ENCODE measurements around the gene EYS.

The EYS gene

DNA sequence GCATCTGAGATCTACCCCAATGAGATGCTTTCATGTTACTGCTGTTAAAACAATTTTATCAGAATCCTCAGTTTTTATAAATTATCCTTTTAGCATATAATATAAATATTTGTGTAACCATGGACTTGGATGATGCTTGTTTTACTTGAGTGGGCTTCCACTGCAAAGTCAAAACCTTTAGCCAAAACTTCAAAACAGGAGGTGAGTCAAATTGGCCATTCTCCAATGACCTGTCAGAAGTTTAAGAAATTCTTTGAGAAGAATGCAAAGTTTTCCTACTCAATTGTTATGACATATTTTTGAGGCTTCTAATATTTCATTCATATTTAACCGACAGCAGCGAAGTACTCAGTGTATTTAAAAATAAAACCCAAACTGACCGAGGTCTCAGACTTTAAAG lies 507.9 kb downstream of the EYS start:
- Histone ChIP-seq H3K9me3 (ENCODE audit: control insufficient read depth in 1 of 2, low read length in 2 of 2) (peaks cover 10 to 19% of the 10 kb centered on the region in 2 donors), H3K9ac (ENCODE audit: low read depth in 1 of 2, low read length in 2 of 2) (no peak overlapping the region), H3K4me3 (ENCODE audit: low read depth in 1 of 2, low read length in 2 of 2) (no peak overlapping the region), H3K36me3 (ENCODE audit: control insufficient read depth in 1 of 2, insufficient read depth in 2 of 2, low read length in 2 of 2) (no peaks in the 10 kb centered on the region), H3K4me1 (ENCODE audit: control insufficient read depth in 1 of 2, insufficient read depth in 2 of 2, low read length in 2 of 2) (no peaks in the 10 kb centered on the region), H3K27me3 (ENCODE audit: control insufficient read depth in 1 of 2, insufficient read depth in 2 of 2, low read length in 2 of 2) (no peaks in the 10 kb centered on the region), H3K27ac (ENCODE audit: low read depth, low read length) (no peak overlapping the region)

DNA sequence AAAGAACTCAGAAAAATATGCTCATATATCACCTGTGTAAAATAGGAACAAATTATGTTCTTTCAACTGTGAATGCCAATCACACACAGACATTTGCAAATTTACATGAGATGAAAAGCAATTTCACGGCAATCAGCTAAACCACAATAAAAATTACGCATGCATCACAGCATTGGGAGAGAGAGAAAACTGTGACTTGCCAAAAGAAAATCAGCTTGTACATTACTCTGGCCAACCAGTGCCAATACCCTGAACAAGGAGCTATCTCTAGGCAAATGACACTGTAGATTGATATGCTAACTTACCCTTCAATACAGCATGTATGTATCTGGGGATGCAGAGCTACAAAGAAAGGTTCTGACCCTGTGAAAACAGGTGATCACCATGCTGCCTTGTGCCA lies 515.6 kb downstream of the EYS start:
- no peak overlapping the region for H3K9ac ChIP-seq (ENCODE audit: low read depth in 1 of 2, low read length in 2 of 2)
- no peaks in the 10 kb centered on the region for H3K27me3 ChIP-seq (ENCODE audit: control insufficient read depth in 1 of 2, insufficient read depth in 2 of 2, low read length in 2 of 2)
- peaks cover 3 to 5% of the 10 kb centered on the region in 2 donors for H3K9me3 ChIP-seq (ENCODE audit: control insufficient read depth in 1 of 2, low read length in 2 of 2)
- no peak overlapping the region for H3K27ac ChIP-seq (ENCODE audit: low read depth, low read length)
- no peaks in the 10 kb centered on the region for H3K36me3 ChIP-seq (ENCODE audit: control insufficient read depth in 1 of 2, insufficient read depth in 2 of 2, low read length in 2 of 2)
- H3K4me3 ChIP-seq (ENCODE audit: low read depth in 1 of 2, low read length in 2 of 2) = no peak overlapping the region
- H3K4me1 ChIP-seq (ENCODE audit: control insufficient read depth in 1 of 2, insufficient read depth in 2 of 2, low read length in 2 of 2) = no peaks in the 10 kb centered on the region

DNA sequence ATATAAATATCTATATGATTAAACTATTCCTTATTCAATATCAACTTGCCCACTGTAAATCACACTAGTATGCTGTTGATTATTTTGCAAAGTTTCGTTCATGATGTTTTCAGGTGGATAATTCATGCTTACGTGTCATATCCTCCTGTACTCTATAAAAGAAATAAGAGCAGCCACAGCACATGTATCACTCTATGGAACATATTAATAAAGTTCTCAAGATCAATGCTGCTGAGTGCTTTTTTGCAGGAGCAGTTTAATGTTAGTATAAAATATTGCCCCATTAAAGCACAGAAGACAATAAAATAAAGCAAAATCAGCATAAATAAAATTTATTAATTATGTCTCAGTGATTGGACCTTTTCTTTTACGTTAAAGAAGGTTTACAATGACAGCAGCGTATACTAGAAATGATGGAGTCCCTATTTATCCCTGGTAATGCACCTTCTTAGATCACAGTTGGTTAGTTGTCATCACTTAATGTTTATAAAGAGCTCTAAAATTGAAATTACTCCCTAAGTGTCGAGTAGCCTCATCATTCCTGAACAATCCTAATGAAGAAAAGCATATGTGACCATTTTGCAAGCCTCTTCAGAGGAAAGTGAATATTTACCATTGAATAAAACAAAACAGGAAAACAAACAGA lies 517.7 kb downstream of the EYS start:
- Histone ChIP-seq H3K36me3 (ENCODE audit: control insufficient read depth in 1 of 2, insufficient read depth in 2 of 2, low read length in 2 of 2) (no peaks in the 10 kb centered on the region), H3K9ac (ENCODE audit: low read depth in 1 of 2, low read length in 2 of 2) (no peak overlapping the region), H3K4me3 (ENCODE audit: low read depth in 1 of 2, low read length in 2 of 2) (no peak overlapping the region), H3K27ac (ENCODE audit: low read depth, low read length) (no peak overlapping the region), H3K27me3 (ENCODE audit: control insufficient read depth in 1 of 2, insufficient read depth in 2 of 2, low read length in 2 of 2) (no peaks in the 10 kb centered on the region), H3K9me3 (ENCODE audit: control insufficient read depth in 1 of 2, low read length in 2 of 2) (peaks cover 0 to 3% of the 10 kb centered on the region in 2 donors), H3K4me1 (ENCODE audit: control insufficient read depth in 1 of 2, insufficient read depth in 2 of 2, low read length in 2 of 2) (no peaks in the 10 kb centered on the region)

DNA sequence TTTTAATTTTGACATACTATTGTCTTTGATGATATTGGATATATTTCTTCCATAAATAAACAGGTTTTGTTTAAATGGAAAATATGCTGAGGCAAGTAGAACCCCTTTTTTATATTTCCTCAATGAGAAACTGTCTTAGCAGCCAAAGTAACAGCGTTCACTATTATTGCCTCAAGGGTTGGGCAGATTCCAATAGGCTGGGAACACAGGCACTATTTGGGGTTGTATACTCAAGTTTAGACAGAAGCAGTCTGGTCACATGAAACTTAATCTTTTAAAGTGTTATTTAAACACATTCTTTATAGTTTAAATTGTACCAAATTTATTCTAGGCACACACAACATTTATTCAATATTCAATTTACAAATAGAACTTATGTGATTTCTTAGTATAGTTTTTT lies 520.2 kb downstream of the EYS start:
- no peak overlapping the region for H3K4me3 ChIP-seq (ENCODE audit: low read depth in 1 of 2, low read length in 2 of 2)
- H3K9ac ChIP-seq (ENCODE audit: low read depth in 1 of 2, low read length in 2 of 2) = no peak overlapping the region
- no peaks in the 10 kb centered on the region for H3K27me3 ChIP-seq (ENCODE audit: control insufficient read depth in 1 of 2, insufficient read depth in 2 of 2, low read length in 2 of 2)
- H3K27ac ChIP-seq (ENCODE audit: low read depth, low read length) = no peak overlapping the region
- no peaks in the 10 kb centered on the region for H3K36me3 ChIP-seq (ENCODE audit: control insufficient read depth in 1 of 2, insufficient read depth in 2 of 2, low read length in 2 of 2)
- H3K4me1 ChIP-seq (ENCODE audit: control insufficient read depth in 1 of 2, insufficient read depth in 2 of 2, low read length in 2 of 2) = no peaks in the 10 kb centered on the region
- peaks cover 0 to 3% of the 10 kb centered on the region in 2 donors for H3K9me3 ChIP-seq (ENCODE audit: control insufficient read depth in 1 of 2, low read length in 2 of 2)

DNA sequence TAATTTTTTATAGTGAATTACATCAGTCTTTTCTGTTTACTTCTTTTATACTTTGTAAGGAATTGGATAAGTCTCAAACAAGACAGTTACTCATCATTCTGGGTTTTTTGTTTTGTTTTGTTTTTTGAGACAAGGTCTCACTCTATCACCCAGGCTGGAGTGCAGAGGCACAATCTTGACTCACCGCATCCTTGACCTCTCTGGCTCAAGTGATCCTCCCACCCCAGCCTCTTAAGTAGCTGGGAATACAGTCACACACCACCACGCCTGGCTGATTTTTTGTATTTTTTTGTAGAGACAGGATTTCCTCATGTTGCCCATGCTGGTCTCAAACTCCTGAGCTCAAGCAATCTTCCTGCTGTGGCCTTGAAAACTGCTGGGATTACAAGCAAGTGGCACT lies 524.3 kb downstream of the EYS start:
- no peak overlapping the region for H3K27ac ChIP-seq (ENCODE audit: low read depth, low read length)
- H3K27me3 ChIP-seq (ENCODE audit: control insufficient read depth in 1 of 2, insufficient read depth in 2 of 2, low read length in 2 of 2) = no peaks in the 10 kb centered on the region
- H3K4me3 ChIP-seq (ENCODE audit: low read depth in 1 of 2, low read length in 2 of 2) = no peak overlapping the region
- H3K36me3 ChIP-seq (ENCODE audit: control insufficient read depth in 1 of 2, insufficient read depth in 2 of 2, low read length in 2 of 2) = no peaks in the 10 kb centered on the region
- H3K9ac ChIP-seq (ENCODE audit: low read depth in 1 of 2, low read length in 2 of 2) = no peak overlapping the region
- no peaks in the 10 kb centered on the region for H3K4me1 ChIP-seq (ENCODE audit: control insufficient read depth in 1 of 2, insufficient read depth in 2 of 2, low read length in 2 of 2)
- H3K9me3 ChIP-seq (ENCODE audit: control insufficient read depth in 1 of 2, low read length in 2 of 2) = no peaks in the 10 kb centered on the region

DNA sequence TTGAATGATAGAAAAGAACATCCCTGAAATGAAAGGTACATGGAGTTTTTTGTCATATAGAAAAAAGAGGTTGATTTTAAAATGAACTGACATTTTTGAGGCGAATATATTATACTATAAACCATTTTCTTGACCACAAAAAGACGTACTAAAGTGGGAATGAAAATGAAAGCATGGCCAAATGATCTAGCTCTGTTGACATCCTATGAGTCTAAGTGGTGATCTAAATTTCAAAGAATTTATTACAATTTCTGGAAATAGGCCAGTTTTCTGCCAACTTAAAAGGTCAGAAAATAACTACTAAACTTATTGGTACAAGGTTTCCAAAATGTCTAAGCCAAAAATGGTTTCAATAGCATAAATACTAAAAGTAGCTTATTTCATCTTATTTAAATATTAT lies 536.8 kb downstream of the EYS start:
- H3K27ac ChIP-seq (ENCODE audit: low read depth, low read length) = no peak overlapping the region
- no peaks in the 10 kb centered on the region for H3K27me3 ChIP-seq (ENCODE audit: control insufficient read depth in 1 of 2, insufficient read depth in 2 of 2, low read length in 2 of 2)
- no peak overlapping the region for H3K9ac ChIP-seq (ENCODE audit: low read depth in 1 of 2, low read length in 2 of 2)
- H3K36me3 ChIP-seq (ENCODE audit: control insufficient read depth in 1 of 2, insufficient read depth in 2 of 2, low read length in 2 of 2) = no peaks in the 10 kb centered on the region
- H3K4me1 ChIP-seq (ENCODE audit: control insufficient read depth in 1 of 2, insufficient read depth in 2 of 2, low read length in 2 of 2) = no peaks in the 10 kb centered on the region
- H3K4me3 ChIP-seq (ENCODE audit: low read depth in 1 of 2, low read length in 2 of 2) = no peak overlapping the region
- no peaks in the 10 kb centered on the region for H3K9me3 ChIP-seq (ENCODE audit: control insufficient read depth in 1 of 2, low read length in 2 of 2)

DNA sequence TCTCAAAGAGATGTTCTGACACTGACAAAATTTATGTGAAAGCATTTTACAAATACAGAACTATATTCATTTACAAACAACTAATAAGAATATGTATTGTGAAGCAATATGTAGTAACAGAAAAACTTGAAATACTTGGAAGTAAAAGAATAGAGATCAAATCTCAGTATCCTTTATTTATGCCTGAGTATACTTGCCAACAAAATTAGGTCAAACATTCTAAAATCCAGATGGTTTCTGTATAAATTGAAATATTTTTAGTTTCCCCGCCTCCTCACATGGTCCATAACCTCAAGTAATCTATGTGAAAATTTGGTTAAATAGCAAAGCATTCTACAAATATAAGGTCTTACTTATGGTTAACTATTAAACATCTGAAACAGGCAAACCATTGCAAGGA lies 545.4 kb downstream of the EYS start:
- H3K27me3 ChIP-seq (ENCODE audit: control insufficient read depth in 1 of 2, insufficient read depth in 2 of 2, low read length in 2 of 2) = no peaks in the 10 kb centered on the region
- no peaks in the 10 kb centered on the region for H3K36me3 ChIP-seq (ENCODE audit: control insufficient read depth in 1 of 2, insufficient read depth in 2 of 2, low read length in 2 of 2)
- no peak overlapping the region for H3K4me3 ChIP-seq (ENCODE audit: low read depth in 1 of 2, low read length in 2 of 2)
- no peaks in the 10 kb centered on the region for H3K4me1 ChIP-seq (ENCODE audit: control insufficient read depth in 1 of 2, insufficient read depth in 2 of 2, low read length in 2 of 2)
- no peak overlapping the region for H3K9ac ChIP-seq (ENCODE audit: low read depth in 1 of 2, low read length in 2 of 2)
- no peak overlapping the region for H3K27ac ChIP-seq (ENCODE audit: low read depth, low read length)
- peaks cover 6 to 11% of the 10 kb centered on the region in 2 donors for H3K9me3 ChIP-seq (ENCODE audit: control insufficient read depth in 1 of 2, low read length in 2 of 2)

DNA sequence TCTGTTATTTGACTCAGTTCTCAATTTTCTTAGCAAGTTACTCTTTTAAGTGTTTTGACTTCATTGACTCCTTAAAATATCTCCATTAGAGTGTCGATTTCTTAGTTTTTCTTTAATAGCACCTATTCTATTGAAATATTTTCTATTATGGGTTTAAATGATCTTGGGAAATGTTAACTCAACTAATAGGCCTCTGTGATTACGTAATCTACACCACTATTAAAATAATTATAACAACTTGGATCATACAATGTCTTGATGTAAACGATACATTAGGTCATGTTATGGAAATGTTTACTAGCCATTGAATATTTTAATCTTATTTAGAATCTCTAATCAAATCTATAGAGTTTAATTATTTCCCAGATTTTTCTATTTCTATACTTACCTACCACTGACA lies 550.0 kb downstream of the EYS start:
- no peaks in the 10 kb centered on the region for H3K27me3 ChIP-seq (ENCODE audit: control insufficient read depth in 1 of 2, insufficient read depth in 2 of 2, low read length in 2 of 2)
- H3K36me3 ChIP-seq (ENCODE audit: control insufficient read depth in 1 of 2, insufficient read depth in 2 of 2, low read length in 2 of 2) = no peaks in the 10 kb centered on the region
- H3K9ac ChIP-seq (ENCODE audit: low read depth in 1 of 2, low read length in 2 of 2) = no peak overlapping the region
- no peak overlapping the region for H3K4me3 ChIP-seq (ENCODE audit: low read depth in 1 of 2, low read length in 2 of 2)
- H3K4me1 ChIP-seq (ENCODE audit: control insufficient read depth in 1 of 2, insufficient read depth in 2 of 2, low read length in 2 of 2) = no peaks in the 10 kb centered on the region
- no peak overlapping the region for H3K27ac ChIP-seq (ENCODE audit: low read depth, low read length)
- H3K9me3 ChIP-seq (ENCODE audit: control insufficient read depth in 1 of 2, low read length in 2 of 2) = peaks cover 2 to 9% of the 10 kb centered on the region in 2 donors

DNA sequence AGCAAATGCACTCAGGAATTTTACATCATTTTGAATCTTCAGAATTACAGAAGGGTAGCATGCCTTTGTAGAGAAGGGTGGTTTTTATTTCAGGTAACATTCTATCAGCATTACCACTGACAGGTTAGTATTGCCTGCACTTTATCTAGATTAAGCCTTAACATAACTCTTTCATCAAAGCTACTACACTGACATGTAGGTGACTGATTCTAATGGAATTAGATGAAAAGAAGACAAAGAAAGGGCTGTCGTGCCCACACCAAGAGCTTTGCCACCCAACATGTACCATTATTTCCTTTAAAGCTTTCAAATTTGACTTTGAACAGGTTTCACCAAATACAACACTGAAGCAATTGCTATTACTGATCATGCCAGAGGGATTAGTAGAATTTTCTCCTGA lies 551.9 kb downstream of the EYS start:
- Histone ChIP-seq H3K4me1 (ENCODE audit: control insufficient read depth in 1 of 2, insufficient read depth in 2 of 2, low read length in 2 of 2) (no peaks in the 10 kb centered on the region), H3K27me3 (ENCODE audit: control insufficient read depth in 1 of 2, insufficient read depth in 2 of 2, low read length in 2 of 2) (no peaks in the 10 kb centered on the region), H3K9me3 (ENCODE audit: control insufficient read depth in 1 of 2, low read length in 2 of 2) (peaks cover 3 to 5% of the 10 kb centered on the region in 2 donors), H3K9ac (ENCODE audit: low read depth in 1 of 2, low read length in 2 of 2) (no peak overlapping the region), H3K4me3 (ENCODE audit: low read depth in 1 of 2, low read length in 2 of 2) (no peak overlapping the region), H3K36me3 (ENCODE audit: control insufficient read depth in 1 of 2, insufficient read depth in 2 of 2, low read length in 2 of 2) (no peaks in the 10 kb centered on the region), H3K27ac (ENCODE audit: low read depth, low read length) (no peak overlapping the region)

DNA sequence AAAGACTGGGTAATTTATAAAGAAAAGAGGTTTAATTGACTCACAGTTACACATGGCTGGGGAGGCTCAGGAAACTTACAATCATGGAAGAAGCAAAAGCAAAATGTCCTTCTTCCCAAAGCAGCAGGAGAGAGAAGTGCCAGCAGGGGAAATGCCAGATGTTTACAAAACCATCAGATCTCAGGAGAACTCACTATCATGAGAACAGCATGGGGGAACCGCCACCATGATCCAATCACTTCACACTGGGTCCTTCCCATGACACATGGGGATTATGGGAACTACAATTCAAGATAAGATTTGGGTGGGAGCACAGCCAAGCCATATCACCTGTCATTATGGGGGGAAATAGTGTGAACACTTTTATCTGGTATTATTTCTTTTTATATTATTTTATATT lies 557.2 kb downstream of the EYS start:
- Histone ChIP-seq H3K9me3 (ENCODE audit: control insufficient read depth in 1 of 2, low read length in 2 of 2) (peaks cover 7 to 10% of the 10 kb centered on the region in 2 donors), H3K27me3 (ENCODE audit: control insufficient read depth in 1 of 2, insufficient read depth in 2 of 2, low read length in 2 of 2) (no peaks in the 10 kb centered on the region), H3K36me3 (ENCODE audit: control insufficient read depth in 1 of 2, insufficient read depth in 2 of 2, low read length in 2 of 2) (no peaks in the 10 kb centered on the region), H3K4me1 (ENCODE audit: control insufficient read depth in 1 of 2, insufficient read depth in 2 of 2, low read length in 2 of 2) (no peaks in the 10 kb centered on the region), H3K9ac (ENCODE audit: low read depth in 1 of 2, low read length in 2 of 2) (no peak overlapping the region), H3K4me3 (ENCODE audit: low read depth in 1 of 2, low read length in 2 of 2) (no peak overlapping the region), H3K27ac (ENCODE audit: low read depth, low read length) (no peak overlapping the region)

DNA sequence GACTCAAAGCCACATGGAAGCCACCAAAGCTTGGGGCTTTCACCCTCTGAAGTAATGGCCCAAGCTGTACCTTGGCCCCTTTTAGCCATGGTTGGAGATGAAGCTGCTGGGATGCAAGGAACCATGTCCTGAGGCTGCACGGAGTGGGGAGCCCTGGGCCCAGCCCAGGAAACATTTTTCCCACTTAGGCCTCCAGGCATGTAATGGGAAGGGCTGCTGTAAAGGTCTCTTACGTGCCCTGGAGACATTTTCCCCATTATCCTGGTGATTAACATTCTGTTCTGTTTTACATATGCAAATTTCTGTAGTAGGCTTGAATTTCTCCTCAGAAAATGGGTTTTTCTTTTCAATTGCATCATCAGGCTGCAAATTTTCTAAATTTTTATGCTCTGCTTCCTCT lies 558.2 kb downstream of the EYS start:
- no peak overlapping the region for H3K9ac ChIP-seq (ENCODE audit: low read depth in 1 of 2, low read length in 2 of 2)
- H3K27ac ChIP-seq (ENCODE audit: low read depth, low read length) = no peak overlapping the region
- no peaks in the 10 kb centered on the region for H3K36me3 ChIP-seq (ENCODE audit: control insufficient read depth in 1 of 2, insufficient read depth in 2 of 2, low read length in 2 of 2)
- H3K27me3 ChIP-seq (ENCODE audit: control insufficient read depth in 1 of 2, insufficient read depth in 2 of 2, low read length in 2 of 2) = no peaks in the 10 kb centered on the region
- H3K4me3 ChIP-seq (ENCODE audit: low read depth in 1 of 2, low read length in 2 of 2) = no peak overlapping the region
- peaks cover 10 to 12% of the 10 kb centered on the region in 2 donors for H3K9me3 ChIP-seq (ENCODE audit: control insufficient read depth in 1 of 2, low read length in 2 of 2)
- H3K4me1 ChIP-seq (ENCODE audit: control insufficient read depth in 1 of 2, insufficient read depth in 2 of 2, low read length in 2 of 2) = no peaks in the 10 kb centered on the region
